ENCODE results near the gene DOCK3.

DOCK3 gene, protein sequence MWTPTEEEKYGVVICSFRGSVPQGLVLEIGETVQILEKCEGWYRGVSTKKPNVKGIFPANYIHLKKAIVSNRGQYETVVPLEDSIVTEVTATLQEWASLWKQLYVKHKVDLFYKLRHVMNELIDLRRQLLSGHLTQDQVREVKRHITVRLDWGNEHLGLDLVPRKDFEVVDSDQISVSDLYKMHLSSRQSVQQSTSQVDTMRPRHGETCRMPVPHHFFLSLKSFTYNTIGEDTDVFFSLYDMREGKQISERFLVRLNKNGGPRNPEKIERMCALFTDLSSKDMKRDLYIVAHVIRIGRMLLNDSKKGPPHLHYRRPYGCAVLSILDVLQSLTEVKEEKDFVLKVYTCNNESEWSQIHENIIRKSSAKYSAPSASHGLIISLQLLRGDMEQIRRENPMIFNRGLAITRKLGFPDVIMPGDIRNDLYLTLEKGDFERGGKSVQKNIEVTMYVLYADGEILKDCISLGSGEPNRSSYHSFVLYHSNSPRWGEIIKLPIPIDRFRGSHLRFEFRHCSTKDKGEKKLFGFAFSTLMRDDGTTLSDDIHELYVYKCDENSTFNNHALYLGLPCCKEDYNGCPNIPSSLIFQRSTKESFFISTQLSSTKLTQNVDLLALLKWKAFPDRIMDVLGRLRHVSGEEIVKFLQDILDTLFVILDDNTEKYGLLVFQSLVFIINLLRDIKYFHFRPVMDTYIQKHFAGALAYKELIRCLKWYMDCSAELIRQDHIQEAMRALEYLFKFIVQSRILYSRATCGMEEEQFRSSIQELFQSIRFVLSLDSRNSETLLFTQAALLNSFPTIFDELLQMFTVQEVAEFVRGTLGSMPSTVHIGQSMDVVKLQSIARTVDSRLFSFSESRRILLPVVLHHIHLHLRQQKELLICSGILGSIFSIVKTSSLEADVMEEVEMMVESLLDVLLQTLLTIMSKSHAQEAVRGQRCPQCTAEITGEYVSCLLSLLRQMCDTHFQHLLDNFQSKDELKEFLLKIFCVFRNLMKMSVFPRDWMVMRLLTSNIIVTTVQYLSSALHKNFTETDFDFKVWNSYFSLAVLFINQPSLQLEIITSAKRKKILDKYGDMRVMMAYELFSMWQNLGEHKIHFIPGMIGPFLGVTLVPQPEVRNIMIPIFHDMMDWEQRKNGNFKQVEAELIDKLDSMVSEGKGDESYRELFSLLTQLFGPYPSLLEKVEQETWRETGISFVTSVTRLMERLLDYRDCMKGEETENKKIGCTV (N-terminal part only)

DNA sequence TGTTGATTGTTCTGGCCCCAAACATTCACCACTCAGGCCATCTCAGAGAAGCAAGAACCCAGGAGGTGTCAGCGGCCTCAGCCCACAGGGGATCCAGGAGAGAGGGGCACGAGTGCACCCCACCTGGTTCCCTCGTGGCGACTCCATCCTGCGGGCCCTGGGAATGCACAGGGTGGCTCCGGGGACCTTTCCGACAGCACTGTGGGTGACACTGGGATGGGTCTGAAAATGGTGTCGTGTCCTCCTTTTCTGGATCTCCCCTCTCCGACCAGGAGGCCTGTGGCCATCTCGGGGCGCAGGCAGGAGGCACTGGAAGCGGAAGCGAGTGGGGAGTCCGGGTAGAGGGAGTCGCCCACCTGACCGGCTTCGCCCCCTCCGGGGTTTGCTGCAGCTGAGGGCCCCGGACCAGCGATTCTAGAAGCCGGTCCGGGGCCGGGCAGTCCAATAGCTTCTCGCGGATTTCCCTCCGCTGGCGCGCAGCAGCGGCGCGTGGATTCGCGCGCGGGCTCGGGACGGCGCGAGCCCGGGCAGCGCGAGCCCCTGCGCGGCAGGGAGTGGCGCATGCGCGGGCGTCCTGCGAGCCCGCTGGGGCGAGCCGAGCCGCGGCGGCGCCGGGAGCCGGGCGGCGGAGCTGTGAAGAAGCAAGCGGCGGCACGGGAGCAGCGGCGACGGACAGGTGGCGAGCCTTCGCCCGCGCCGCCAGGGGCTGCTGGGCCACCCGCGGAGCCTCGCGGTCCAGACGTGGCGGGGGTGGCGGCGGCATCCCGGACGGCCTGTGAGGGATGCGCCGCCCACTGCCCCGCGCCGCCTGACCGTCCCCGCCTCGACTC is at the start of gene DOCK3:
Gene DOCK3 (plus strand): TSS at position 579 of the 830 bp plus-strand sequence. CDS start 337 bp downstream, outside the sequence.
- DNase-seq (ENCODE audit: low read depth, low spot score), result peak; percentile 85

DNA sequence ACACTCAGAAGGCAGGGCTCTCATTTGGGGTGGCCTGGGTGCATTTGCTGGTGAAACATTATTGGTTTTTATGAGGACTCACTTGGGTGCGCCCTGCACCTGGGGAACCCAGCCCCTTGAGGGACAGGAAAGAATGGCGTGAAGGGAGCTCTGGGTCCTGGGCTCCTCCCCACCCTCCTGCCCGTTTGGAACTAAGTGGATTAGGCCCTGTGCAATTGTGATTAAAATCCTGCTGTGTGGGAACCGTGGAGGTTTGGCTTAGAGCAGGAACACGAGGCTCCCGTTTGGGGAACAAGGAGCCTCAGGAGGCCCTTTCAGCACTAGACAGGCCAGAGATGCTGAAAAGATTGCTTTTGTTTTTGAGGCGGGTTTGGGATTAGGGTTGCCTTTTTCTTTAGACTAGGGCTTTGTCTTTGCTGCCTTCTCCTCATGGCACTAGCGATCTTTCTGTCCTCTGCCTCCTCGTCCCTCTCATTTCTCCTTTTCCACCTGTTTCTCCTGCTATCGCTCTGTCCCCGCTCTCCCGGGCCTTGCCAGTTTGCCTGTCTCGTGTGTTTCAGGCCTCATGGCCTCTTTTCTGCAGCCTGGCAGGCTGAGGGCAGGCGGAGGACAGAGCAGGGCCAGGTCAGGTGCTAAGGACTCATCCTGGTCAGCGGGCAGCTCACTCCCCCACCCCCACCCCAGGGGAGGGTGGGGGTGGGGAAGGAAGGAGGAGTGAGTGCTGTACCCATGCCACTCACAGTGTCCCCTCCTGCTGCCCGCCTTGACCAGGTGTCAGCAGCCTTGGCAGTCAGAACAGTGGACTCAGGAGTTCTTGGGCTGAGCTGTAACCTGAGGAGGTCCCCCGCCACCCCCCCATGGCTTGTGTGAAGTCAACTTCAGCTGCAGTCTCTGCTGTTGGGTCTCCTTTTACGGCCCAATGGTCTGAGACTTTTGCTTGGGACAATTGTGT is 49.2 kb upstream of the DOCK3 start:
- no peak for DNase-seq (ENCODE audit: low read depth, low spot score)

DNA sequence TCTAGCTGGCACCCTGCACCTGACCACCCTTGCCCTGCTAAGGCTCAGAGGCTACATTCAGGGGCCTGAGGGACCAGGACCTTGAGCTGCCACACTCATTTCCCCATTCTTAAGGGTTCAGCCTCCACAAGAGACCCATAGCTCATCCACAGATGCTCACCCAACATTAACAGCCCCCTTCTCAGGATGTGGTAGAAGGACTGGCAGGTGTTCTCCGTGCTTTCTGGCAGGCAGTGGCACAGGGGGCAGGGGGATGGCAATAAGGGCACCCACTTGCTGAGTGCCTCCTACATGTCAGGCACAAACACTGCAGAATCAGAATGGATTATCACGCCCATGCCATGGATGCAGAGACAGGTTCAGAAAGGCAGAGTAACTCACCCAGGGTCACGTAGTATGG is 48.3 kb upstream of the DOCK3 start:
- DNase-seq (ENCODE audit: low read depth, low spot score), result no peak

DNA sequence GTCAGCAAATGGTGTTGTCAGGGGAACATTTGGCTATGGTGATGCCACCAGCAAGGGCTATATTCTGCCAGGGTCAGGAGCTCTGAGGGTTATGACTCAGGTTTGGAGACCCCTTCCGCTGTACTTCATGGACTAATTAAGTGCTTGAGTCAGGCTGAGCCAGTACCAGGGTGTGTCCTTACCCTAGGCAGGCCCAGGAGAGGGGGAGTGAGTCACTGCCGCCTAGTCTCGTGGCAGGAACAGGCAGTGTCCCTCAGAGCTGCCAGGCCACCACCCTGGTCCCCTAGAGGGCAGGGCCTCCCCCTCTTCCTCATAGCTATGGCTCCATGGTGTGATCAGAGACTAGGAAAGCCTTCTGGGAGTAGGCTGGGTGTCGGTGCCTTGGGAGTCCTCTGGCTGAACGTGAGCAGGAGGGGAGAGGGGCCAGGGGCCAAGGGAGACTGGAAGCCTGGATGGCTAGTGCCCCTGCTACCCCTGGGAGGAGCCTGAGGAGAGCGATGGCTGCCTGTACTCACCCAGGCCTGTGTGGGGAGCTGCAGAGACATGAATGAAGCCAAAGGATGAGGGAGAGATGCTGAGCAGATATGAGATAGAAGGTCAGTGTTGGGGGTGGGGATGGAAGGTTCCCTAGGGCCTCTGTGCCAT is 47.2 kb upstream of the DOCK3 start:
- peak; percentile 79 for DNase-seq (ENCODE audit: low read depth, low spot score)

DNA sequence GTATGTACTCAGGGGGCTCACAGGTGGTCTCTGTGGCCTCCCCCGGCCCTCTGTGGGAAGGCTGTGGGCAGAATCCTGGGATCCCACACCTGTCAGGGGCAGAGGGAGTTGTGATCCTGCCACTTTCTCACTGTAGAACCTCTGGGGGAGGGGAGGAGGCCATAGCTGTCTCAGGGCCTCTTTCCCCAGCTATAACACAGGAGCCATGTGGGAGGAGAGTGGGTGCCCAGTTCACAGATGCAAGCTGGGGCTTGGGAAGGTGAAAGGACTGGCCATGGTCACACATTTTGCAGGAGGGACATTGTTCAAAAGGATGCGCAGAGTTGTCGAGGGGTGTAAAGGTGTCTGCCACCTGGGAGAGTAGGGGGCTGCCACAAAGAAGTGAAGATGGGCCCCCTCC is 46.1 kb upstream of the DOCK3 start:
- no peak for DNase-seq (ENCODE audit: low read depth, low spot score)

DNA sequence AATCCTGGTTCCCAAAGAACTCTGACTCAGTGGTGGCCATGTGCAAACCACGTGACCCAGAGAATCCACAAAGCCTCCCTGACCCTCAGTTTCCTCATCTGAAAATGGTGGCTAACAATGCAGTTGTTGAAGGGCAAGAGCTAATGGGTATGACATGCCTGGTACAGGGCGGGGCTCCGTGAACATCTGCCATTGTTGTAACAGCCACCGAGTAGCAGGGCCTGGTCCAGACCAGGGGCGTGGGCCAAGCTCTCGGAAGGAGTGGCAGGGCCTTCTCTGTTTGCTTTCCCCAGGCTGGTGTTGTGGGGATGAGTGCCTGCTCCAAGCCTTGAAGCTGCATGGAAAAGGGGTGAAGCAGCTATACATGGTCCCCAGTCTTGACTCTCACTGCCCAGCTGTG is 44.3 kb upstream of the DOCK3 start:
- no peak for DNase-seq (ENCODE audit: low read depth, low spot score)

DNA sequence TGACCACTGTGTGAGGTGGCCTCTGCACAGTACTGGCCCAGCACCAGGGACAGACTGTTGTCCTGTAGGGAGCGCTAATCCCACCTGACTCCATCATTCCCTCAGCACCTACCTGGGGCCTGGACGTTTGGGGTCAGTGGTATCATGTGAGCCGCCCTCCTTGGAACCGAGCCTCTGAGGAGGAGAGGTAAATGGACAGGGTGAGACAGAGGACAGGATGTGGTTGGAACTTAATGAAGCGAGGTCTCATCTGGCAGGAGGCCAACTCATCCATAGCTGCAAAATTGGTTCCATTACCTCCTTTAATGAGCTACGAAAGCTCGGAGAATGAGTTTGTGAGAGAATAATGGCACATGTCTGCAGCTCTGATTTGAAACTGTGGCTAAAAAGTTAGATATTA is 43.9 kb upstream of the DOCK3 start:
- peak; percentile 71 for DNase-seq (ENCODE audit: low read depth, low spot score)

DNA sequence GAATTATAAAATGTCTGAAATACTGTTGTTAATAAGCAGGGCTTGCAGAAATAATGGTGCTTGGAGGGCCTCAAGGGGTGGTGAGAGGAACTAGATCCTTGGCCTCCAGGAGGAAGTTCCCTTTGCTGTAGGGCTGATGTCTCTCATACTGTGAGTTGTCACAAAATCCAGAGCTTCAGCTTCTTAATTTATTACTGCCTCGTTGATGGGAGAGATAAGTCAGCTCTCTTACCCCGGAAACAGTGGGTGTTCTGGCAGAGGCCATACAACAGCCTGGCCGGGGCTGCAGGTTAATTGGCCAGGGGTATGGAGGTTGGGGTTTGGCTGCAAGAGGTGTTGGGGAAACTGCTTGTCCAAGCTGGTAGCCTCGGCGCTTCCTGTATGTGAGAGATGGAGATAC is 42.3 kb upstream of the DOCK3 start:
- no peak for DNase-seq (ENCODE audit: low read depth, low spot score)

DNA sequence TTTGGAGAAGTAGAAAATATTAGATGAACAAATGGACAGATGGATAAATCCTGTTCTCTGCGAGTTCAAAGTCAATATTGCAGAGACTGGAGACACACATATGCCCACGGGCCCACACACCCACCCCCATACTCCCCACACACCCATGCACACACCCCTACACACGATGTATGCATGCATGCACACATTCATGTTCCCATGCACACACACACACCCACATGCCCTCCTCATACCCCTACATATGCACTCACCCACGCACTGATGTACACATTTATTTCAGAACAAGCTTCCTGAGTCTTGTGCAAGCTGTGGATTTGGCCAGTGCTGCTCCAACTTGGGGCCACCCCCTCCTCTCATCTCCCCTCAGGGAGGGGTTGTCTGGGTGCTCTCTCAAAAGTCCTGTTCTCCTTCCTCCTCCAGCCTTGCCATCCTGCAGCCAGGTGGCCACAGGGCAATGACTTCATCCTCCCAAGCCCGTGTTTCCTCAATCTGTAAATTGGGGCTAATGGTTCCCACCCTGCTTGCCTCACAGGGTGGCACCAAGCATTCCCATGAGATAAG is 41.4 kb upstream of the DOCK3 start:
- DNase-seq (ENCODE audit: low read depth, low spot score), result no peak

DNA sequence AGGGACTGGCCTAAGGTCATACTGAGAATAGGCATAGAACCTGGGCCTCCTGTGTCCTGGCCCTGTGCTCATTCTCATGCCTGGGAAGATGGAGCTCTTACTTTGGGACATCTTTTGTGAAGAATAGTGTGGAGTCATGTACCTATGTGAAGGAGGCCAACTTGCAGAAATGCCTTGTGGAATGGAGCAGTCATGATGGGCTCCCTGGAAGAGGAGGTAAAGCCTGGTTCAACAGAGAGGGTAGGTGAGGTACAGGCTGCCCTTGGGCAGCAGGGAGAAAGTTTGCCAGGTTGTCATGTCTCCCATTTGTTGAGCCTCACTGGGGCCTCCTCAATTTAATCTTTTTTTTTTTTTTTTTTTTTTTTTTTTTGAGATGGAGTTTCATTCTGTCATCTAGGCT is 39.7 kb upstream of the DOCK3 start:
- DNase-seq (ENCODE audit: low read depth, low spot score), result no peak

DNA sequence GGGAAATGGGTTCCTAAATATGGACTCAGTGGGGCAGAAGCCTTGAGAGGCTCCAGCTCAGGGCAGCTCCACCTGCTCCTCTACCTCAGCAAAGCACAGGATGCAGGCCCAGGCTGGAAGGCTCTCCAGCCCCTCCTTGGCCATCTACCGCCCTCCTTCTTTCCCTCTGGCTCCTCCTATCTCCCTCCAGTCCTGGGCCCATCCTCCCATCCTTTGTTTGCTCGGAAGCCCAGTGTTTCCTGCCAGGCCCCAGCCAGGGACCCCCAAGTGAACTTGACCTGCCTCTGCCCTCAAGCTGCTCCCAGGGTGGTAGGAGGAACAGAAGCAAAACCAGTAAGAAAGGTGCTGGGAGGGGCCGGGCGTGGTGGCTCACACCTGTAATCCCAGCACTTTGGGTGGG is 37.7 kb upstream of the DOCK3 start:
- DNase-seq (ENCODE audit: low read depth, low spot score), result no peak

DNA sequence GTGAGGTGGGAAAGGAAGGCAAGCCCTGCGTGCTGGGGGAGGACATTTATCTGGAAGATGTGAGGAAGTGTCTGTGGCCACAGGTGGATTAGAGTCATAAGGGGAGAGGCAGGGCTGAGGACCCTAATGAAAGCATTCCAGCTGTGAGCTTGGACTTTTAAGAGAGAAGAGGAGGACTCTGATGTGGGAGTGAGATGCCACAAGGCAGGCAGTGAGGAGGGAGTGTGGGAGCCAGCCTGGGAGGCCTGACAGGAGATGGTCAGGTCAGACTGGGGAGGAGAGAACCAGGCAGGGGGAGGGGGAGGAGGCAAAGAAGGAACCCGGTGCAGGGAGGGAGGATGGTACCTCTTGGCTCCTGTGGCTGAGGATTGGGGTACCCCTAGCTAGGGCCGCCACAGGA is 36.8 kb upstream of the DOCK3 start:
- DNase-seq (ENCODE audit: low read depth, low spot score), result no peak

DNA sequence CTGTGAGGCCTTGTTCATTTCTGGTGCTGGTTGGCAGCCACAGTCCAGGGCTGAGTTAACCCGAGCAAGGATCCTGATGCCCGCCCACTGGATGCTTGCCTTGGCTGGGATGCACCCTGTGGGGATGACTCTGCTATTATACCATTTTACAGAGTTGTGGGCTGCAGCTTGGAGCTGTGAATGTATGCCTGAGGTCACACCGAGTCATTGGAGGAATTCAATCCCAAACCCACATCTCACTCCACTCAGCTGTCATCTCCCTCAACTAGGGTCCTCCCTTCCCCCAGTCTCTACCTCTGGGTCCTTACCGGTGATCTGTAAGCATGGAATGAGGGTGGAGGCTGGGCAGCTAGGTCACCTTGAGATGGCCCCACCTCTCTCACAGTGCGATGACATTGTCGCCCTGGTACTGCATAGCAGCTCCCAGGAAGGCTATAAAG is 35.7 kb upstream of the DOCK3 start:
- peak; percentile 72 for DNase-seq (ENCODE audit: low read depth, low spot score)

DNA sequence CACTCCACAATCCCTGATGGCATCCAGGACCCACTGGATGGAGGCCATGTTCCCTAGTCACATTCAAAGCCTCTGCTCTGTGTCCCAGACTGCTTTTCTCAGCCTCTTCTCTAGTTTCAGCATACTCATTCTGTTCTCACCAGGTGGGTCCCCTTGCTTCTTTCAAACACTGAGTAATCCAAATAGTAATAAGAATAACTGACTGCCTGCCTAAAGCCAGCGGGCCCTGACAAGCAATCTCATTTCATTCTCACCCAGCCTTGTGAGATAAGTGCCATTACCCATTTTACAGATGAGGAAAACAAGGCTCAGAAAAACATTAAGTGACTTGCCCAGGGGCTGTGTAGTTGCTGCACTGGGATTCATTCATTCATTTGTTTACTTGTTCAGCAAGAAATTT is 32.3 kb upstream of the DOCK3 start:
- DNase-seq (ENCODE audit: low read depth, low spot score), result no peak

DNA sequence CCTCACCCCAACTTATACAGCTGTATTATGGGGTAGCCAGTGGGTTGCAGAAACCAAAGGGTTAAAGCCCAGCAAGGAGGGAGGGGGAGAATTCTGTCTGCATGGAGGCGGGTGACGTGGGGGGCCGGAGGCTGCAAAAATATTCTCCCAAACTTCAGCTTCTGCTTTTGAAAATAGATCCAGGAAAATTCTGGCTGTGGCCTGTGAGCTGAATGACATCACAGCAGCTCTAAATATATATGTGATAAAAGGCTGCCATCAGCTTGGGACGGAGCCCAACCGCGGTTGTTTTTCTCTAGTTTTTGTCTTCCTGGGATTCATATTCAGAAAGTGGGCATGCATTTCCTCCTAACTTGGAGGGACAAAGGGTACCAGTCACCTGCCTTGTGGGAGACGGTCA is 30.2 kb upstream of the DOCK3 start:
- no peak for DNase-seq (ENCODE audit: low read depth, low spot score)

DNA sequence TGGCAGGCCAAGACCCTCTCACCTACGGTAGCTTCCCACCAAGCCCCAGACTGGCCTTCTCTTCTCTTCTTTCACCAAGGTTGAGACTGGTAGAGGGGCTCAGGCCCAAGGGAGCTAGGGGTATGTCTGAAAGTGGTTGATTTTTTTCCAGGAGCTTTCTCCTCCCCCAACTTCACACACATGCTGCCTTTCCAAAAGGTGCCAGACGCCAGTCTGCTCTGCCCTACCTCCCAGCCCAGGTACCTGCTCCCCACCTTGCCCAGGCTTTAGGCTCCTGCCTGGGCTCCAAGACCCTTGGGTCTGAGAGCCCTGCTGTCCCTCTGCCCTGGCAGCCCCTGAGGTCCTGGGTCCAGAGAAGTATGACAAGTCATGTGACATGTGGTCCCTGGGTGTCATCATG is 29.3 kb upstream of the DOCK3 start:
- DNase-seq (ENCODE audit: low read depth, low spot score), result no peak

DNA sequence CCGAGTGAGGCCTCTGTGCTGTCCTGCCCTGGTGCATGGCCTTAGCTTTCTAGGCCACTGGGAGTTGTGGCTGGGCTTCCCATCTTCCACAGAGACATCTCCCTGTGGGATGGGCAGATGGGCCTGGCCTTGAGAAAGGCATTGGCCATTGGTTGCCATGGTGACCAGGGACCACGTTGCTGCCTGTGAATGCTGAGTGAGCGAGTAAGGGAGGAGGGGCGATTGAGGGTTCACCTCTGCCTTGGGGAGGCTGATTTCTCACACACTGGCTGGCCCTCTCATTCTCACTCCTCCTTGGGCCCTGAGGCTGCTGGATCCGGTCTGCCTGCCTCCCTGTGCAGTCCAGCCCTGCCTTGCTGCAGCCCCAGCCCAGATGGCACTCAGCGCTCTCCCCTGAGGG is 26.4 kb upstream of the DOCK3 start:
- no peak for DNase-seq (ENCODE audit: low read depth, low spot score)

DNA sequence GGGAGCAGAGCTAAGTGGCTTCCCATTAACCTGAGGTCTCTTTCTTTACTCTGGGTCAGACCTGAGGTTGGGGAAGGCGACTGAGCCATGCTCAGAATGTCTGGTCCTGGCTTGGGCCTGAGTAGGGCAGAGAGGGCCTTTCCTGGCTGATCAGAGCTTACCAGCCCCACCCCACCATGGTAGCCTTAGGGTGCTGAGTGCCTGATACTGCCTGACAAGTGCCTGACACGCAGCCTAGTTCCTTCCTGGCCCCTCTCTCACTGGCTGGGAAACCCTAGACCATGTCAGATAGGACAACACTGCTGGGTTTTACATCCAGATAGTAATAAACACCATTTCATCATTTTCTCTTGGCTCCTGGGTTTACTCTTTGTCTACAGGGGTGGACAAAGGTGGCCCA is 25.8 kb upstream of the DOCK3 start:
- DNase-seq (ENCODE audit: low read depth, low spot score), result no peak

DNA sequence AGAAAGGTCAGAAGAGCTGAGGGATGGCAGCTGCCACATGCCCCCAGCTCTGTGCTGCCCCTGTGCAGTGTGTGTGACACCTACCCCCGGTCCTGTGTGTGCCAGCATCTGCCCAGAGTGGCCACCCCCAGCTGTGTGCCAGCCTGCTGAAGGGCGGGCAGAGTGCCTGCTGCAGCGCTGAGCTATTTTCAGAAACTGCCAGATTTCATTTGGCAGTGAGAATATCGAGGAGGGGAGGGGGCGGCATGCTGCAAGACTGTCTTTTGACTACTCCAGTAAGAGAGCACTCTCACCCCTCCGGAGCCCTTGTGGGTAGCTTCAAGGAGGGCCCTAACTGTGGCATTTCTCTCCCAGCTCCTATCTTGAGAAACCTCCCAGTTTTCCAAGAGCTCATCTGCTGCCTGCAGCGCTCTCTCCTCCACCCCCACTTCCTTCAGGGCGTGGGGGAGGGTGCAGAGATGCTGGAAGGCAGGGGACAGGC is 25.2 kb upstream of the DOCK3 start:
- DNase-seq (ENCODE audit: low read depth, low spot score), result no peak
